Stimulated activated CD8-positive, alpha-beta memory T cell treated with anti-CD3 and anti-CD28 coated beads, Interleukin-4, amount 100 ng/mL, for 48 hours (primary cell): ENCODE data around the gene LAMB3.

Source experiments
- DNase-seq: peaks from one replicate; pipeline ENCODE4 v3.0.0-alpha.2; 2020

The LAMB3 gene

GRCh38 chr1:209594440-209594839 lies 57.8 kb downstream of the LAMB3 start:
- DNase-seq: no peak

- DNase-seq: no peak
Measured at GRCh38 chr1:209593747-209594146, 58.5 kb downstream of the LAMB3 start.

- no peak for DNase-seq
Measured at GRCh38 chr1:209590405-209590804, 61.8 kb downstream of the LAMB3 start.

GRCh38 chr1:209589863-209590262 lies 62.4 kb downstream of the LAMB3 start:
- no peak for DNase-seq

GRCh38 chr1:209589440-209589839 lies 62.8 kb downstream of the LAMB3 start:
- DNase-seq: no peak

- no peak for DNase-seq
Measured at GRCh38 chr1:209587789-209588188, 64.4 kb downstream of the LAMB3 start.

GRCh38 chr1:209586221-209586740 lies 65.9 kb downstream of the LAMB3 start:
- no peak for DNase-seq

GRCh38 chr1:209585672-209586071 lies 66.6 kb downstream of the LAMB3 start:
- DNase-seq: no peak

- no peak for DNase-seq
Measured at GRCh38 chr1:209585197-209585596, 67.0 kb downstream of the LAMB3 start.

GRCh38 chr1:209584231-209584672 lies 68.0 kb downstream of the LAMB3 start:
- DNase-seq: no peak

- DNase-seq: no peak
Measured at GRCh38 chr1:209583408-209583807, 68.8 kb downstream of the LAMB3 start, which contains the start of gene CAMK1G. Gene CAMK1G, plus strand, starts transcription at chr1:209583714. Its CDS starts 11,270 bp downstream, at chr1:209594984.

GRCh38 chr1:209580577-209580976 lies 71.6 kb downstream of the LAMB3 start:
- DNase-seq: no peak

GRCh38 chr1:209577346-209577745 lies 74.9 kb downstream of the LAMB3 start:
- no peak for DNase-seq

GRCh38 chr1:209576392-209577197 lies 75.6 kb downstream of the LAMB3 start:
- DNase-seq: peak; percentile 88

- no peak for DNase-seq
Measured at GRCh38 chr1:209570743-209571142, 81.5 kb downstream of the LAMB3 start.

GRCh38 chr1:209569455-209570207 lies 82.6 kb downstream of the LAMB3 start:
- peak; percentile 89 for DNase-seq

- no peak for DNase-seq
Measured at GRCh38 chr1:209567698-209568175, 84.5 kb downstream of the LAMB3 start.

GRCh38 chr1:209565759-209566678 lies 86.2 kb downstream of the LAMB3 start:
- DNase-seq: peak; percentile 86
